PFSK-1 (cell line): Measurements from ENCODE around the gene MAST3.

Experiments
- FOXP2 ChIP-seq: optimal IDR thresholded peaks from 2 replicates; pipeline ENCODE3; 2011; ENCODE audit warnings: borderline replicate concordance, control low read depth, inconsistent platforms; ENCODE audit not compliant: insufficient read depth; ENCODE audit errors: extremely low read length, extremely low read depth
- POLR2AphosphoS5 ChIP-seq: IDR thresholded peaks from 2 replicates; pipeline ENCODE4 v1.6.1; 2012; ENCODE audit warnings: low read depth, mild to moderate bottlenecking, control low read depth, low read length, moderate library complexity
- REST ChIP-seq, 2 experiments: IDR thresholded peaks; 2 replicates each; pipeline versions ENCODE4 v1.6.1 to v1.8.0; 2011 to 2012; ENCODE audit warnings: low read depth in 2 of 2, low read length in 2 of 2, control low read depth in 1 of 2, inconsistent platforms in 1 of 2, mild to moderate bottlenecking in 1 of 2, moderate library complexity in 1 of 2; ENCODE audit not compliant: insufficient read depth in 1 of 2
- SIN3A ChIP-seq: IDR thresholded peaks from 2 replicates; pipeline ENCODE4 v1.6.1; 2012; ENCODE audit warnings: mild to moderate bottlenecking, low read length, moderate library complexity, borderline replicate concordance; ENCODE audit not compliant: insufficient read depth
- TAF1 ChIP-seq: IDR thresholded peaks from 2 replicates; pipeline ENCODE4 v1.6.1; 2012; ENCODE audit warnings: low read length, control low read depth, borderline replicate concordance; ENCODE audit not compliant: insufficient read depth

MAST3 gene

GRCh38 chr19:18140473-18140872 is 42.9 kb downstream of the MAST3 start:
- TF ChIP-seq TAF1 (no peak), POLR2AphosphoS5 (no peak), FOXP2 (no peak), SIN3A (no peak), REST (IDR thresholded peaks at IDR 0.05; ENCODE audit: insufficient read depth in 1 of 2, low read depth in 2 of 2, low read length in 2 of 2) (no peak)

- TF ChIP-seq FOXP2 (no peak), SIN3A (no peak), POLR2AphosphoS5 (no peak), TAF1 (no peak), REST (IDR thresholded peaks at IDR 0.05; ENCODE audit: insufficient read depth in 1 of 2, low read depth in 2 of 2, low read length in 2 of 2) (no peak)
Measured at GRCh38 chr19:18141031-18141430, 43.5 kb downstream of the MAST3 start.

- TF ChIP-seq SIN3A = no peak
- TF ChIP-seq FOXP2 = no peak
- no peak for TF ChIP-seq REST (IDR thresholded peaks at IDR 0.05; ENCODE audit: insufficient read depth in 1 of 2, low read depth in 2 of 2, low read length in 2 of 2)
- TF ChIP-seq TAF1 = no peak
- TF ChIP-seq POLR2AphosphoS5 = no peak
Measured at GRCh38 chr19:18143902-18144301, 46.3 kb downstream of the MAST3 start.

- no peak for TF ChIP-seq REST (IDR thresholded peaks at IDR 0.05; ENCODE audit: insufficient read depth in 1 of 2, low read depth in 2 of 2, low read length in 2 of 2)
- no peak for TF ChIP-seq TAF1
- no peak for TF ChIP-seq SIN3A
- no peak for TF ChIP-seq POLR2AphosphoS5
- TF ChIP-seq FOXP2 = no peak
Measured at GRCh38 chr19:18144361-18144760, 46.8 kb downstream of the MAST3 start.

- TF ChIP-seq REST (IDR thresholded peaks at IDR 0.05; ENCODE audit: insufficient read depth in 1 of 2, low read depth in 2 of 2, low read length in 2 of 2) (no peak), TAF1 (no peak), POLR2AphosphoS5 (no peak), FOXP2 (no peak)
Measured at GRCh38 chr19:18144906-18145305, 47.3 kb downstream of the MAST3 start.
